GM21576 (cell line): ENCODE results near the gene SLC6A12.
"Not testable (repeated sequence)": the region's sequence is repeated elsewhere in the genome, so short reads cannot be mapped to it uniquely, and the experiment has no call there.

Experiments
- ATAC-seq: cut with Tn5 transposase; IDR thresholded peaks from one replicate; pipeline ENCODE4 v1.9.1; 2021; ENCODE audit warnings: mild to moderate bottlenecking, moderate library complexity; ENCODE audit not compliant: unreplicated experiment

Gene SLC6A12

GRCh38 chr12:202081-202731 is 11.8 kb downstream of the SLC6A12 start:
- ATAC-seq: no peak

DNA sequence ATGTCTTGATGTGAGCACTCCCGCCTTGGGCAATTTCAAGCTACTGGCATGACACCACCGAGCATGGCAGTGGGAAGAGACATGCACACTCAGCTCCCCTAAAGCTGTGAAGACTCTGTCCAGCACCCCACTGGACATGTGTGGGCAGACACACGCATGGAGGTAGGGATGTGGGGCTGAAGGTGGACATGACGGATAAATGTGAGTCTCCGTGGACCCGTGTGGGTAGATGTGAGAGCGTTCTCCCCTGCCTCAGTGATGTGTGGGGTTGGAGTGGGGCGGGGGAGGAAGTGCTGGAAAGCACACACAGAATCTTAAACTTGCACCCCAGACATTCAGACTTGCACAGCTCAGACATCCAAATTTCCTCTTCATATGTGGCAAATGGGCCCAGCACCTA is 12.6 kb downstream of the SLC6A12 start:
- no peak for ATAC-seq

DNA sequence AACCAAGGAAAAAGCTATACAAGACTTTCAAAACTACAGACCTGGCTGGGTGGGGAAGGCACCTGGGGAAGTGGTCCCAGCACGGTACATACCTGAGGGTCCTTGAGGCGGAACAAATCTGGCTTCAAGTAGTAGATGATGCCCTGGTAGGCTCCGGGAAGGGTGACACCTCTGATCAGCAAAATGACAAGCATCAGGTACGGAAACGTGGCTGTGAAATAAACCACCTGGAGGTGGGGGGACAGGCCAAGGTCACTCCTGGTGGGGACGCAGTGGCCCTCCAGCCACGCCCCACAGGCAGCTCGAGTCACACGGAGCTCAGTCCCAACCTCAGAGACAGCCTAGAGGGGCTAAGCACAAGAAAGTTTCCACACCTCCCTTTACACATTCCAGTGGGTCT is 15.3 kb downstream of the SLC6A12 start:
- ATAC-seq: no peak

DNA sequence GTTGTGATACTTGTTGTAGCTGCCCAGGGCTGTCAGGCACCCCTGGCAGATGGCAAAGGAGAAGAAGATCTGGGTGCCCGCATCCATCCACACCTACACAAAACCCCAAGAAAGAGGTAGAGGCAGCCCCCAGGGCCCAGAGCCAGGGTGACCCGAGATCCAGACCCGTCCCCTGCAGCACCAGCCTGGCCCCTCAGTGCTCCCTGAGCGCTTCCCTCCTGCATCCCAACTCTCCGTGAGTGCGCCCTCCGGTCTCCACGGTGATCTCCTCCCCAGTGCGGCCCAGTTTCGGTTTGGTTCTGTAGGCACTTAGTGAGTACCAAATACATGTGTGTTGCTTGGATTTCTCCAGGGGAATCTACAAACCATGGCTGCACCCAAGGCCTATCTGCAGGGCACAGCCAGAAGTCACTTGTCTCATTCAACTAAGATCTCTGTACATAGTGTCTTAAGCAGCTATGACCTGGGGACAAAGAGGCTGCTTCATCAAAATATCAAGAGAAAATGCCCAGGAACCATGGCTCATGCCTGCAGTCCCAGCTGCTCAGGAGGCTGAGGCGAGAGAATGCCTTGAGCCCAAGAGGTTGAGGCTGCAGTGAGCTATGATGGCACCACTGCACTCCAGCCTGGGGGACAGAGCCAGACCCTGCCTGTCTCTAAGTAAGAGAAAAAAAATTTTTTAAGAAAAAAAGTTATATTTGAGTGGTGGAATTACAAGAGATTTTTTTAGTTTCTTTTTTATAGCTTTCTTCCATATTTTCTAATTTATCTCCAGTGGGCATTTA is 15.9 kb downstream of the SLC6A12 start:
- no peak for ATAC-seq

GRCh38 chr12:197347-197746 is 16.6 kb downstream of the SLC6A12 start:
- no peak for ATAC-seq

GRCh38 chr12:196436-196835 is 17.5 kb downstream of the SLC6A12 start:
- no peak for ATAC-seq

- no peak for ATAC-seq
Measured at GRCh38 chr12:195951-196350, 18.0 kb downstream of the SLC6A12 start.

- no peak for ATAC-seq
Measured at GRCh38 chr12:195156-195555, 18.8 kb downstream of the SLC6A12 start.

DNA sequence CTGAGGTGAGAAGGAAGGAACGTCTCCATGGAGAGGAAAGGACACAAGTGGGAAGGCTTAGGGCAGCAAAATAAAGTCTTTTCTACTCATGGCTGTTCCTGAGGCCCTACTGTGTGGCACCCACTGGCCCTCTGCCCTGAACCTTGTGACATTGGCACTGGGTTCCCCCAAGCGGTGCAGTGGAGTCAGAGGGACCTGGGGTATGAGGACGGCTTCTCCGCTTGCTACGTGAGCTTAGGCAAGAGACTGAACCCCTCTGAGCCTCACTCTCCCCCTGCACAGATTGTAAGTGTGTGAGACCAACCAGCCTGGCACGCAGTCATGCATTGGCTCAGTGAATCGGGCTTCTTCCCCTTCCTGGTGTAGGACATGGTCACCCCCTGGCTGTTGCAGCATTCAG is 19.7 kb downstream of the SLC6A12 start:
- no peak for ATAC-seq

- ATAC-seq: no peak
Measured at GRCh38 chr12:193261-193660, 20.7 kb downstream of the SLC6A12 start.

DNA sequence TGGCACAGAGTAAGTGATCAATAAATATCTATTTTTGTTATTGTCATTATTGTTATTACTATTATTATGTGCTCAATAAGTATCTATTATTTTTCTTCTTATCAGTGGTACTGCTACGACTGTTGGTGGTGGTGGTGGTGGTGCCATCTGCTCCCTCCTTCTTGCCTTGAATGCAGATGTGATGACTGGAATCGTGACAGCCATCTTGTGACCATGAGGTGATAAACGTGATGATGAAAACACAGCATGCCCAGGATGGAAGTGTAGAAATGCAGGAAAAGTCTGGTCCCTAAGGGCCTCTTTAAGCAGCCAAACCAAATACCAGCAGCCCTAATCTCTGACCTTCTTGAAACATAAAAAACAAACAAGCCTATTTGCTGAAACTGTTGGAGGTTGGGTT is 22.4 kb downstream of the SLC6A12 start:
- no peak for ATAC-seq

DNA sequence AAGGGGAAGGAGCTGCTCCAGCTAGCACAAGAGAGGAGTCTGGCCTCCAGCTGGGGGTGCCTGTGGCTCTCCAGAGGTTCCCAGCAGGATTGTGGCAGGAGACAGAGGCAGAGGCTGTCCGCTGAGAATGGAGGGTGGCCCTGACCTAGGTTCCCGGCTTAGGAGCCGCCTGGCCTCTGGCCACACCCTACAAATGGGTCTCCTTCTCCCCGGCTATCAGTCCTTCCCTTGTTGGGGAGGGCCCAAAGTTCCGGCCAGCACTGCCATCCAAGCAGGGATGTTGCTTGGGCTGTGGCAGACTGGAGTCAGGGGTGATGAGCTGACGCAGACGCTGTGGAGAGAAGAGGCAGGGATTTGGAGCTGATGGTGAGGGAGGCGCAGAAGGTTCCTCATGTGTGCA is 23.1 kb downstream of the SLC6A12 start:
- no peak for ATAC-seq

- ATAC-seq: no peak
Measured at GRCh38 chr12:189622-189962, 24.4 kb downstream of the SLC6A12 start.

- no peak for ATAC-seq
Measured at GRCh38 chr12:188910-189621, 24.9 kb downstream of the SLC6A12 start.

GRCh38 chr12:187986-188909 is 25.7 kb downstream of the SLC6A12 start:
- ATAC-seq: not testable (repeated sequence)

DNA sequence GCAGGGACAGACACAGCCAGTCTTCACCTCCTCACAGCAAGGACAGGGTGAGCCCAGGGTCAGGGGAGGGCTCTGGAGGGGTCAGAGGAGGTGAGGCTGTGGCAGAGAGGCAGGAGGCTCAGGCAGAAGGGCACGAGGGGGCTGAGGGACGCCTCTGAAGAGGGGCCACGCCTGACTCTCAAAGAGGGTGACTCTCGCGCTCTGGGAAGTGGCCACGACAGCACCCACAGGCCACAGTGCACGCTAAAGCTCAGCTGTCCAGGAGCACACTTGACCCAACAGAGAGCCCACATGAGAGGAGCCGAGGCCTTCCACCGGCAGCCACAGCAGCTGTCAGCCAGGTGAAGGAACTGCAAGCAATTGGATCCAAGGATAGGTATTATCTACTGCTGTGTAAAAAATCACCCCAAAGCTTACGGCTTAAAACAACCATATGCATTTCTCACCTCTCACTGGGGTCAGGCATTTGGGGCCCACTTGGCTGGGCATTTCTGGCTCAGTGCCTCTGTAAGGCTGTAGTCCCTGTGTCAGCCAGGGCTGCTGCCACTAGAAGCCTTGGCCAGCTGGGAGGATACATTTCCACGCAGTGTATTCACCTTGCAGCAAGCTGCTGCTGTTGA is 27.8 kb downstream of the SLC6A12 start:
- no peak for ATAC-seq

GRCh38 chr12:185576-185955 is 28.4 kb downstream of the SLC6A12 start:
- no peak for ATAC-seq

- no peak for ATAC-seq
Measured at GRCh38 chr12:184811-185575, 29.0 kb downstream of the SLC6A12 start.

- ATAC-seq: no peak
Measured at GRCh38 chr12:182381-182892, 31.5 kb downstream of the SLC6A12 start.

DNA sequence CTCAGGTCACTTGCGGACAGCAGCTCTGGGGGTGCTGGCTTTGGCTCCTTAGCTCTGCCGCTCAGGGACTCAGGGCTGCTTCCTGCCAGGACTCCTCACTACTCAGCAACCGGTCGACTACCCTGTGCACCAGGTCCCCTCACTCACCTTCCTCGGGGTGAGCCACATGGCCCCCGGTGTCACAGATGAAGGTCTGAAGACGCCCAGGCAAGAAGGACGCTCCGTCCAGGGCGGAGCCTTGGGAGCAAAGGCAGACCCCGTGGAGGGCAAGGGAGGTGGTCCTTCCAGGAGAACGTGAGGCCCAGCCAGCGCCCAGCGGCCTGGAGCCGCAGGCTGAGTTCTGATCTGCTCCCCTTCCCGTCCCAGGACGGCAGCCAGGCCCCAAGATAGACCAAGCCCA is 32.0 kb downstream of the SLC6A12 start:
- ATAC-seq: no peak
